K562 (cell line): ENCODE data around the gene TSSK2. TPM values are rescaled to one million over a fixed set of nuclear protein-coding genes. Genes with fewer than 3 reads are reported as not detected.
A peak's percentile ranks its signal among the peaks of the same experiment; 100 is the strongest.

Source experiments
- ADNP ChIP-seq: fragments of 200-800 bp; sonication (Bioruptor generic); IDR thresholded peaks from 2 replicates; pipeline ENCODE4 v1.6.1; 2016; ENCODE audit warnings: missing genetic modification characterization, missing compliant biosample characterization
- BCLAF1 ChIP-seq, 2 experiments: fragments of 450-650 bp in 1 of 2; IDR thresholded peaks; 2 replicates each; pipeline ENCODE4 v1.6.1; 2011 to 2017; ENCODE audit warnings: low read depth in 2 of 2, antibody characterized with exemption in 1 of 2, borderline replicate concordance in 1 of 2, low read length in 1 of 2, mild to moderate bottlenecking in 1 of 2, mixed read lengths in 1 of 2; ENCODE audit not compliant: control insufficient read depth in 1 of 2
- CBX2 ChIP-seq: fragments of 200-600 bp; sonication (generic); IDR thresholded peaks from one replicate; pipeline ENCODE4 v1.6.1; 2012; ENCODE audit warnings: mild to moderate bottlenecking, low read length, inconsistent platforms; ENCODE audit not compliant: insufficient read depth, poor library complexity, severe bottlenecking
- GMEB1 ChIP-seq: fragments of 250-450 bp; sonication (Bioruptor Pico); IDR thresholded peaks from 2 replicates; pipeline ENCODE4 v1.4.0; 2020; ENCODE audit warnings: mild to moderate bottlenecking
- MCM2 ChIP-seq: fragments of 450-650 bp; IDR thresholded peaks from 2 replicates; pipeline ENCODE4 v1.6.1; 2017; ENCODE audit warnings: low read depth, mild to moderate bottlenecking
- NRF1 ChIP-seq, 2 experiments: fragments of 450-650 bp; IDR thresholded peaks in 1 of 2; conservative IDR thresholded peaks in 1 of 2; 2 replicates each; pipeline ENCODE4 v1.6.1; 2014; ENCODE audit warnings: mild to moderate bottlenecking in 2 of 2
- RBM39 ChIP-seq: fragments of 200-400 bp; formaldehyde crosslinking; optimal IDR thresholded peaks from 2 replicates; pipeline ENCODE3; 2018; ENCODE audit warnings: low read depth, low read length
- SMARCB1 ChIP-seq: IDR thresholded peaks from 2 replicates; pipeline ENCODE4 v1.6.1; 2011; ENCODE audit warnings: improper control_type of control experiment, low read depth; ENCODE audit not compliant: insufficient read length
- ZFPM2 ChIP-seq: fragments of 250-450 bp; sonication (Bioruptor Pico); IDR thresholded peaks from 2 replicates; pipeline ENCODE4 v1.5.1; 2022; ENCODE audit warnings: mild to moderate bottlenecking
- polyA plus RNA-seq, 8 experiments: library from polyadenylated mRNA; depleted of rRNA in 4 of 8; stranded (reverse) in 5 of 8; unstranded in 3 of 8; fragments of >200 nt; fragmentation: Nextera tagmentation in 2 of 8; fragmentation: Illumina TruSeq in 1 of 8; extraction: Ambion mirVana in 2 of 8; extraction: Trizol in 1 of 8; gene quantifications; 2 replicates each; pipeline versions ENCODE4 v1.2.1 to v1.2.3, GENCODE V29; 2011 to 2014; ENCODE audit warnings: inconsistent platforms in 1 of 8, missing spikeins in 1 of 8
- total RNA-seq, 7 experiments: library from RNA; depleted of rRNA in 6 of 7; stranded (reverse); fragments of >200 nt in 6 of 7; fragmentation: Illumina TruSeq in 2 of 7; extraction: Trizol in 2 of 7; gene quantifications; 2 replicates each; pipeline versions ENCODE4 v1.2.1 to v1.2.3, GENCODE V29; 2011 to 2021; ENCODE audit warnings: low replicate concordance in 1 of 7
- TF ChIP-seq, protein P1 (sequence below): fragments of 450-650 bp; IDR thresholded peaks from 2 replicates; pipeline ENCODE4 v1.6.1; 2016; ENCODE audit warnings: missing biosample characterization, missing genetic modification characterization
- TF ChIP-seq, protein P2 (sequence below): fragments of 450-650 bp; formaldehyde crosslinking; IDR thresholded peaks from 2 replicates; pipeline ENCODE4 v1.4.0; 2020; ENCODE audit warnings: mild to moderate bottlenecking, moderate library complexity
- TF ChIP-seq, protein P3 (sequence below): fragments of 450-650 bp; IDR thresholded peaks from 2 replicates; pipeline ENCODE4 v1.7.1; 2018; ENCODE audit warnings: mild to moderate bottlenecking, low read depth; ENCODE audit not compliant: partially characterized antibody
- TF ChIP-seq, protein P4 (sequence below): sonication (generic); formaldehyde crosslinking; IDR thresholded peaks from 2 replicates; pipeline ENCODE4 v1.8.1; 2022; ENCODE audit warnings: missing genetic modification reagents

The TSSK2 gene
- total and polyA plus RNA-seq, 9 of the 15 experiments (the other 6 are each of a cell fraction or from before 2014, with no cell fraction given) = 0.04 TPM; not detected in 8

- no peak for TF ChIP-seq BCLAF1 (IDR thresholded peaks at IDR 0.05; ENCODE audit: borderline replicate concordance in 1 of 2, control insufficient read depth in 1 of 2, low read depth in 2 of 2, low read length in 1 of 2)
- no peak for TF ChIP-seq ADNP (tag)
- TF ChIP-seq CBX2 = no peak
- no peak for TF ChIP-seq SMARCB1
- TF ChIP-seq ZFPM2 (CRISPR knock-in tag) = no peak
- TF ChIP-seq, protein P1, sequence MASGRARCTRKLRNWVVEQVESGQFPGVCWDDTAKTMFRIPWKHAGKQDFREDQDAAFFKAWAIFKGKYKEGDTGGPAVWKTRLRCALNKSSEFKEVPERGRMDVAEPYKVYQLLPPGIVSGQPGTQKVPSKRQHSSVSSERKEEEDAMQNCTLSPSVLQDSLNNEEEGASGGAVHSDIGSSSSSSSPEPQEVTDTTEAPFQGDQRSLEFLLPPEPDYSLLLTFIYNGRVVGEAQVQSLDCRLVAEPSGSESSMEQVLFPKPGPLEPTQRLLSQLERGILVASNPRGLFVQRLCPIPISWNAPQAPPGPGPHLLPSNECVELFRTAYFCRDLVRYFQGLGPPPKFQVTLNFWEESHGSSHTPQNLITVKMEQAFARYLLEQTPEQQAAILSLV (tag) = no peak
- TF ChIP-seq GMEB1 (CRISPR knock-in tag) = no peak
- TF ChIP-seq, protein P2, sequence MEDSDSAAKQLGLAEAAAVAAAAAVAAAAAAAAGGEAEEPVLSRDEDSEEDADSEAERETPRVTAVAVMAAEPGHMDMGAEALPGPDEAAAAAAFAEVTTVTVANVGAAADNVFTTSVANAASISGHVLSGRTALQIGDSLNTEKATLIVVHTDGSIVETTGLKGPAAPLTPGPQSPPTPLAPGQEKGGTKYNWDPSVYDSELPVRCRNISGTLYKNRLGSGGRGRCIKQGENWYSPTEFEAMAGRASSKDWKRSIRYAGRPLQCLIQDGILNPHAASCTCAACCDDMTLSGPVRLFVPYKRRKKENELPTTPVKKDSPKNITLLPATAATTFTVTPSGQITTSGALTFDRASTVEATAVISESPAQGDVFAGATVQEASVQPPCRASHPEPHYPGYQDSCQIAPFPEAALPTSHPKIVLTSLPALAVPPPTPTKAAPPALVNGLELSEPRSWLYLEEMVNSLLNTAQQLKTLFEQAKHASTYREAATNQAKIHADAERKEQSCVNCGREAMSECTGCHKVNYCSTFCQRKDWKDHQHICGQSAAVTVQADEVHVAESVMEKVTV = no peak
- TF ChIP-seq, protein P3, sequence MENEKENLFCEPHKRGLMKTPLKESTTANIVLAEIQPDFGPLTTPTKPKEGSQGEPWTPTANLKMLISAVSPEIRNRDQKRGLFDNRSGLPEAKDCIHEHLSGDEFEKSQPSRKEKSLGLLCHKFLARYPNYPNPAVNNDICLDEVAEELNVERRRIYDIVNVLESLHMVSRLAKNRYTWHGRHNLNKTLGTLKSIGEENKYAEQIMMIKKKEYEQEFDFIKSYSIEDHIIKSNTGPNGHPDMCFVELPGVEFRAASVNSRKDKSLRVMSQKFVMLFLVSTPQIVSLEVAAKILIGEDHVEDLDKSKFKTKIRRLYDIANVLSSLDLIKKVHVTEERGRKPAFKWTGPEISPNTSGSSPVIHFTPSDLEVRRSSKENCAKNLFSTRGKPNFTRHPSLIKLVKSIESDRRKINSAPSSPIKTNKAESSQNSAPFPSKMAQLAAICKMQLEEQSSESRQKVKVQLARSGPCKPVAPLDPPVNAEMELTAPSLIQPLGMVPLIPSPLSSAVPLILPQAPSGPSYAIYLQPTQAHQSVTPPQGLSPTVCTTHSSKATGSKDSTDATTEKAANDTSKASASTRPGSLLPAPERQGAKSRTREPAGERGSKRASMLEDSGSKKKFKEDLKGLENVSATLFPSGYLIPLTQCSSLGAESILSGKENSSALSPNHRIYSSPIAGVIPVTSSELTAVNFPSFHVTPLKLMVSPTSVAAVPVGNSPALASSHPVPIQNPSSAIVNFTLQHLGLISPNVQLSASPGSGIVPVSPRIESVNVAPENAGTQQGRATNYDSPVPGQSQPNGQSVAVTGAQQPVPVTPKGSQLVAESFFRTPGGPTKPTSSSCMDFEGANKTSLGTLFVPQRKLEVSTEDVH = no peak
- no peak for TF ChIP-seq RBM39
- TF ChIP-seq, protein P4, sequence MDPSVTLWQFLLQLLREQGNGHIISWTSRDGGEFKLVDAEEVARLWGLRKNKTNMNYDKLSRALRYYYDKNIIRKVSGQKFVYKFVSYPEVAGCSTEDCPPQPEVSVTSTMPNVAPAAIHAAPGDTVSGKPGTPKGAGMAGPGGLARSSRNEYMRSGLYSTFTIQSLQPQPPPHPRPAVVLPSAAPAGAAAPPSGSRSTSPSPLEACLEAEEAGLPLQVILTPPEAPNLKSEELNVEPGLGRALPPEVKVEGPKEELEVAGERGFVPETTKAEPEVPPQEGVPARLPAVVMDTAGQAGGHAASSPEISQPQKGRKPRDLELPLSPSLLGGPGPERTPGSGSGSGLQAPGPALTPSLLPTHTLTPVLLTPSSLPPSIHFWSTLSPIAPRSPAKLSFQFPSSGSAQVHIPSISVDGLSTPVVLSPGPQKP (CRISPR knock-in tag) = peak; percentile 63; the same call in 1 of the 2 replicates
- TF ChIP-seq NRF1 (conservative IDR thresholded peaks at IDR 0.05 in 1 of 2, IDR thresholded peaks at IDR 0.05 in 1 of 2) = no peak
- no peak for TF ChIP-seq MCM2
Observed at GRCh38 chr22:19088866-19089595, 42.1 kb upstream of the TSSK2 start (continued).
